Pancreas (tissue), 10 donors: ENCODE data around the gene SMOC2. TPM values are rescaled to one million over a fixed set of nuclear protein-coding genes. Genes with fewer than 3 reads are reported as not detected.

Source experiments
- ATAC-seq, 4 donors: fragments of 200-7000 bp; cut with Tn5 transposase; one replicate each; pipeline versions ENCODE4 v1.8.0 to v1.9.1; 2020; ENCODE audit warnings: mild to moderate bottlenecking in 4 of 4, moderate library complexity in 4 of 4
- DNase-seq, 6 donors: peaks; one replicate each; pipeline ENCODE4 v3.0.0-alpha.2; 2020
- FAIRE-seq: peaks from 2 replicates; lab custom pipeline; 2012; peaks lifted over from hg19 to GRCh38; lab: Jason Lieb, UNC
- H3K27ac ChIP-seq, 4 donors: fragments of 200-600 bp; sonication (generic); 1 replicate in 3 of 4; 2 replicates in 1 of 4; pipeline versions ENCODE4 v1.5.0 to v1.8.0; 2020
- H3K27me3 ChIP-seq, 4 donors: fragments of 200-600 bp; one replicate each; pipeline ENCODE4 v1.8.0; 2021
- H3K36me3 ChIP-seq, 3 donors: fragments of 200-600 bp; sonication (generic) in 1 of 3; one replicate each; pipeline versions ENCODE4 v1.5.0 to v1.8.0; 2020 to 2021
- H3K4me1 ChIP-seq, 3 donors: fragments of 200-600 bp; one replicate each; pipeline ENCODE4 v1.8.0; 2021
- H3K4me3 ChIP-seq, 4 donors: fragments of 200-600 bp; sonication (generic) in 2 of 4; one replicate each; pipeline versions ENCODE4 v1.5.0 to v1.8.0; 2020 to 2021
- H3K9me3 ChIP-seq, 4 donors: fragments of 200-600 bp; one replicate each; pipeline ENCODE4 v1.8.0; 2021
- CTCF ChIP-seq, 4 donors: fragments of 200-600 bp; sonication (generic) in 3 of 4; IDR thresholded peaks; one replicate each; pipeline versions ENCODE4 v1.5.0 to v1.8.0; 2021; ENCODE audit warnings: antibody characterized with exemption in 4 of 4
- WGBS, 2 donors: extraction: QIAGEN DNeasy Blood & Tissue Kit; methylation state at CpG; one replicate each; pipeline ENCODE4 v1.1.7; 2013; 5-methylcytosine and 5-hydroxymethylcytosine counted together
- intact Hi-C, 3 donors: fragments of 100-400 bp; cut with DNase I; formaldehyde crosslinking; loops; one replicate each; pipeline versions ENCODE4 v1.11.1 to v1.14.2; 2022
- polyA plus RNA-seq, 2 donors: library from polyadenylated mRNA; stranded (reverse); fragments of 200-250 nt; gene quantifications; one replicate each; pipeline ENCODE4 v1.2.3, GENCODE V29; 2013
- total RNA-seq, 6 donors: library from RNA; stranded (reverse); fragmentation: NEBNext Ultra II Directional in 4 of 6; extraction: Animal tissue kit (Norgen Biotek cat#: 25700) in 4 of 6; gene quantifications; one replicate each; pipeline versions ENCODE4 v1.2.1 to v1.2.4, GENCODE V29; 2021 to 2023
- donor health status: healthy with polysubstance abuse.
- donor health status: DM: no; HTN: no; CAD: no; lungs with moderate emphysema.
- donor health status: DM: no; HTN: no; CAD: no.
- donor health status: control.
- donor health status: control.
- donor health status: Bipolar disorder and iron deficiency.
- donor health status: DM: yes; HTN: yes; CAD: no.
- donor health status: DM: no; HTN: no; CAD: no.
- donor health status: DM: no; HTN: no; CAD: no.
- donor health status: DM: yes; HTN: yes; CAD: no.

Gene SMOC2
- total and polyA plus RNA-seq, 8 donors: 2.5 to 18.4 (median 6.5) TPM

GRCh38 chr6:168525926-168526630, 85.1 kb downstream of the SMOC2 start:
- intact Hi-C loops: no loop called here
- no peaks in the 10 kb centered on the region for H3K27me3 ChIP-seq
- 35 to 44% methylated on average over 16 of the region's 16 CpGs for WGBS, 2 donors
- peak overlapping the region in 1 of 4 donors; percentile 6 for H3K4me3 ChIP-seq
- H3K9me3 ChIP-seq: no peaks in the 10 kb centered on the region
- no peak for TF ChIP-seq CTCF (IDR thresholded peaks at IDR 0.05)
- peak in 5 of 6 donors; percentile 78 to 88 (median 84) for DNase-seq
- no peak for FAIRE-seq
- ATAC-seq: peak; percentile 94 to 96 (median 95)
- no peaks in the 10 kb centered on the region for H3K36me3 ChIP-seq
- peak overlapping the region; percentile 58 to 77 (median 68) for H3K27ac ChIP-seq
- H3K4me1 ChIP-seq: peaks cover 8 to 17% (median 11%) of the 10 kb centered on the region in 3 donors

GRCh38 chr6:168526841-168527281, 85.9 kb downstream of the SMOC2 start:
- DNase-seq: peak in 4 of 6 donors; percentile 63 to 77 (median 72)
- ATAC-seq: peak; percentile 77 to 88 (median 82)
- Histone ChIP-seq H3K27me3 (no peaks in the 10 kb centered on the region), H3K4me1 (peaks cover 8 to 17% (median 11%) of the 10 kb centered on the region in 3 donors), H3K4me3 (peak overlapping the region in 1 of 4 donors; percentile 6), H3K36me3 (no peaks in the 10 kb centered on the region), H3K27ac (peak overlapping the region; percentile 58 to 77 (median 68)), H3K9me3 (no peaks in the 10 kb centered on the region)
- TF ChIP-seq CTCF (IDR thresholded peaks at IDR 0.05): no peak
- FAIRE-seq: no peak
- intact Hi-C loops: no loop called here
- WGBS, 2 donors: 10 to 13% methylated on average over 8 of the region's 8 CpGs

- Histone ChIP-seq H3K9me3 (no peaks in the 10 kb centered on the region), H3K36me3 (no peaks in the 10 kb centered on the region), H3K27ac (peak overlapping the region in 3 of 4 donors; percentile 58 to 77 (median 68)), H3K27me3 (no peaks in the 10 kb centered on the region), H3K4me1 (peaks cover 8 to 17% (median 11%) of the 10 kb centered on the region in 3 donors), H3K4me3 (no peak overlapping the region)
- intact Hi-C loops: no loop called here
- WGBS, 2 donors: 84 to 85% methylated on average over 25 of the region's 25 CpGs
- DNase-seq (no peak), FAIRE-seq (no peak), ATAC-seq (no peak)
- TF ChIP-seq CTCF (IDR thresholded peaks at IDR 0.05): no peak
Observed at GRCh38 chr6:168527451-168528210, 86.6 kb downstream of the SMOC2 start.

GRCh38 chr6:168528474-168529095, 87.6 kb downstream of the SMOC2 start:
- TF ChIP-seq CTCF (IDR thresholded peaks at IDR 0.05): no peak
- Histone ChIP-seq H3K36me3 (no peaks in the 10 kb centered on the region), H3K9me3 (no peaks in the 10 kb centered on the region), H3K27me3 (no peaks in the 10 kb centered on the region), H3K27ac (no peak overlapping the region), H3K4me3 (no peak overlapping the region), H3K4me1 (peaks cover 8 to 20% (median 13%) of the 10 kb centered on the region in 3 donors)
- DNase-seq (no peak), ATAC-seq (no peak), FAIRE-seq (no peak)
- intact Hi-C loops: no loop called here
- WGBS, 2 donors: 89 to 92% methylated on average over 3 of the region's 3 CpGs
